SK-N-MC (cell line): Measurements from ENCODE around the gene APLF.
"Not testable (repeated sequence)": the region's sequence is repeated elsewhere in the genome, so short reads cannot be mapped to it uniquely, and the experiment has no call there.

Source experiments
- DNase-seq: peaks from one replicate; pipeline ENCODE4 v3.0.0-alpha.2; 2011; ENCODE audit warnings: low read depth, low spot score
- H3K27ac ChIP-seq: fragments of 200-600 bp; sonication (generic); 2 replicates; pipeline ENCODE4 v1.5.1; 2016; ENCODE audit warnings: mixed run types
- H3K36me3 ChIP-seq: fragments of 200-600 bp; sonication (generic); 2 replicates; pipeline ENCODE4 v1.6.1; 2017; ENCODE audit warnings: antibody characterized with exemption, low read length, mixed read lengths; ENCODE audit not compliant: insufficient read depth
- H3K4me3 ChIP-seq: fragments of 200-600 bp; sonication (generic); 2 replicates; pipeline ENCODE4 v1.5.1; 2016
- H3K9ac ChIP-seq: fragments of 200-600 bp; sonication (generic); 2 replicates; pipeline ENCODE4 v1.8.0; 2017; ENCODE audit warnings: mixed run types, mixed read lengths; ENCODE audit not compliant: insufficient read length
- H3K9me3 ChIP-seq: fragments of 200-600 bp; sonication (generic); 2 replicates; pipeline ENCODE4 v1.6.1; 2017; ENCODE audit warnings: low read depth, mild to moderate bottlenecking, antibody characterized with exemption, low read length, moderate library complexity, mixed read lengths
- EZH2 ChIP-seq: fragments of 200-600 bp; sonication (generic); IDR thresholded peaks from one replicate; pipeline ENCODE4 v1.6.1; 2017; ENCODE audit warnings: antibody characterized with exemption
- FOXP2 ChIP-seq: optimal IDR thresholded peaks from 2 replicates; pipeline ENCODE3; 2011; ENCODE audit warnings: mild to moderate bottlenecking, moderate library complexity; ENCODE audit not compliant: insufficient read depth; ENCODE audit errors: extremely low read length, control extremely low read depth
- POLR2AphosphoS5 ChIP-seq: IDR thresholded peaks from 2 replicates; pipeline ENCODE4 v1.6.1; 2012; ENCODE audit warnings: mild to moderate bottlenecking, low read depth, low read length, borderline replicate concordance

The APLF gene

DNA sequence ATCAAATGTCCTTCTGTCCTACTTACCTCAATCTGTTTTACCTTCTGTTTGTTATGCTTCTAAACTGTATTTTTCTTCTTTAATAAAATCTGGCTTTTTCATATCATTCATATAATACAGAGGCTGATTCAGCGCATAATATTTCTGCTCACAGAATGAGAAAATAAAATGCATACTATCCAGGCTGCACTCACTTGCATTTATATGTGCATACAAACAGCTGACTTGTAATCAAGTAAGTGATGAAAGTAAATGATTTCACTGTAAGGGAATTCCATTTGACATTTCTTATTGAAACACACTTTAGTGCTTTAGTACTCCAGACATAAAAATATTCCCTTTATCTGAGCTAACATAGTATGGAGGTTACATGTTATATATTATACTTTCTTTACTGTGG, 100.7 kb downstream of the APLF start:
- H3K9me3 ChIP-seq, result no peaks in the 10 kb centered on the region
- H3K36me3 ChIP-seq, result no peaks in the 10 kb centered on the region
- H3K9ac ChIP-seq, result no peak overlapping the region
- no peak for DNase-seq
- H3K27ac ChIP-seq, result no peak overlapping the region
- TF ChIP-seq EZH2, result no peak
- no peak for TF ChIP-seq POLR2AphosphoS5
- no peak for TF ChIP-seq FOXP2
- H3K4me3 ChIP-seq, result no peak overlapping the region

- TF ChIP-seq EZH2 (no peak), POLR2AphosphoS5 (no peak), FOXP2 (no peak)
- DNase-seq, result no peak
- H3K9ac ChIP-seq, result no peak overlapping the region
- no peaks in the 10 kb centered on the region for H3K36me3 ChIP-seq
- H3K27ac ChIP-seq, result no peak overlapping the region
- H3K9me3 ChIP-seq, result no peaks in the 10 kb centered on the region
- H3K4me3 ChIP-seq, result no peak overlapping the region
These were observed 102.2 kb downstream of the APLF start for GRCh38 chr2:68569604-68570003.

DNA sequence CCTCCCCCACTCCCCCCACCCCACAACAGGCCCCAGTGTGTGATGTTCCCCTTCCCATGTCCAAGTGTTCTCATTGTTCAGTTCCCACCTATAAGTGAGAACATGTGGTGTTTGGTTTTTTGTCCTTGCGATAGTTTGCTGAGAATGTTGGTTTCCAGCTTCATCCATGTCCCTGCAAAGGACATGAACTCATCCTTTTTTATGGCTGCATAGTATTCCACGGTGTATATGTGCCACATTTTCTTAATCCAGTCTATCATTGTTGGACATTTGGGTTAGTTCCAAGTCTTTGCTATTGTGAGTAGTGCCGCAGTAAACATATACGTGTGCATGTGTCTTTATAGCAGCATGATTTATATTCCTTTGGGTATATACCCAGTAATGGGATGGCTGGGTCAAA, 103.0 kb downstream of the APLF start:
- DNase-seq, H3K27ac ChIP-seq, H3K36me3 ChIP-seq, H3K9me3 ChIP-seq, H3K4me3 ChIP-seq, H3K9ac ChIP-seq: not testable (repeated sequence)

DNA sequence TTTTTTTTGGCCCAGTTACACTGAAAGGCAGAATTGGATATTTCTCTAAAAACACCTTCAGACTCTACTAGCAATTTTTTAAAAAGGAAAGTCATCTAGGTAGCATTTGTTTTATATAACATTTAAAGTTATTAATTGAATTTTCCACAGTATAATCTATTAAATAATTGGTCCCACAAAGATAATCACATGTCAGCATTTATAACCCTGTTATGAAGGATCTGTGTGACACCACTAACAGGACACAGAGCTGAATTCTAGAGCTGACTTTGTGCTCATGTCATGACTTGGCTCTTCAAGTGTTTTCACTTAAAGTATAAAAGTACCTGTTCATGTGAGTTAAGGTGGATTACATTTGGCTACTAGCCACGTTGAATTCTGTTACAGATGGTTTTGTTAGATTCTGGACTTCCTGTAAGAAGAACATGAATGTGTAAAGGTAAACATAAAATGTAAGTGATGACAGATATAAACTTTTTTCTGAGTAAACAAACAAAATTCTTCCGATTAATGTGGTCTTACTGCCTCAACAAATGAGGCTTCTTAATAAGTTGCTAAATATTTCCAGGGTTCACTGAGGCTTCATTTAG, 106.9 kb downstream of the APLF start:
- H3K27ac ChIP-seq, result no peak overlapping the region

GRCh38 chr2:68577183-68577582, 109.8 kb downstream of the APLF start:
- TF ChIP-seq EZH2 (no peak), FOXP2 (no peak), POLR2AphosphoS5 (no peak)
- no peak overlapping the region for H3K9ac ChIP-seq
- DNase-seq, result no peak
- H3K9me3 ChIP-seq, result no peaks in the 10 kb centered on the region
- no peaks in the 10 kb centered on the region for H3K36me3 ChIP-seq
- no peak overlapping the region for H3K4me3 ChIP-seq
- no peak overlapping the region for H3K27ac ChIP-seq

More for the DNA sequence above, 106.9 kb downstream of the APLF start:
- Histone ChIP-seq H3K9me3 (no peaks in the 10 kb centered on the region), H3K4me3 (no peak overlapping the region), H3K36me3 (no peaks in the 10 kb centered on the region), H3K9ac (no peak overlapping the region)
- no peak for DNase-seq
- TF ChIP-seq EZH2, result no peak
- no peak for TF ChIP-seq POLR2AphosphoS5
- no peak for TF ChIP-seq FOXP2

DNA sequence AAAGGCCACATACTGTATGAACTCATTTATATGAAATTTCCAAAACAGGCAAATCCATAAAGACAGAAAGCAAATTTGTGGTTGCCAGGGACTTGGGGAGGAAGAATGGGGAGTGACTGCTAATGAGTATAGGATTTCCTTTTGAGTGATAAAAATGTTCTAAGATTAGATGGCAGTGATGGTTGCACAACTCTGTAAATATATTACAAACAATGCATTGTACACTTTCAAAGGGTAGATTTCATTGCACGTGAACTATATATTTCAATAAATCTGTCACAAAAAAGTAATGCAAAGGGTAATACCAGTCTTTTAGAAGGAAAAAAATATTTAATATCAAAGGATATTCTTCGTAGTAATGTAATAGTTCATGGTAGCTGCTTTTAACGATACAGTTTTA, 112.3 kb downstream of the APLF start:
- no peak overlapping the region for H3K9ac ChIP-seq
- no peaks in the 10 kb centered on the region for H3K36me3 ChIP-seq
- H3K9me3 ChIP-seq, result no peaks in the 10 kb centered on the region
- TF ChIP-seq FOXP2, result no peak
- TF ChIP-seq EZH2, result no peak
- TF ChIP-seq POLR2AphosphoS5, result no peak
- H3K4me3 ChIP-seq, result no peak overlapping the region
- DNase-seq, result no peak
- no peak overlapping the region for H3K27ac ChIP-seq

DNA sequence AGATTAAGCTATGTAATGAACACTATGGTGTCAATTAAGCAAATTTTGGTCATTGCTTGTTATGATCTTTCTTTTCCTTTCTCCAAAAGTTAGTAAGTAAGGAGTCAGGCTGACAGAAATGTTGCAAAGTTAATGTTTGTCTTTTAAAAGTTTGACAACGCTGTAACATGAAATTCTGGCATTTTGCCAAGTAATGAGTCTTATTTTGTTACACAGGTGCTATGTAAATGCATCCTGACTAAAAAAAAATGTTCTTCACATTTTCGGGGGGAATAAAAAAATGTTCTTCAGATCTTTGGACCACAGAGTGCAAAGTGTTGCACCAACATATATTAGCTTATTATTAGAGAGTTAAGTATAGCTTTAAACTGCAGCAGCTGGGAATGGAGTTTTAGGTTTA, 121.2 kb downstream of the APLF start:
- H3K9ac ChIP-seq, result no peak overlapping the region
- H3K27ac ChIP-seq, result no peak overlapping the region
- H3K9me3 ChIP-seq, result no peaks in the 10 kb centered on the region
- no peaks in the 10 kb centered on the region for H3K36me3 ChIP-seq
- TF ChIP-seq POLR2AphosphoS5, result no peak
- TF ChIP-seq FOXP2, result no peak
- no peak for TF ChIP-seq EZH2
- DNase-seq, result no peak
- no peak overlapping the region for H3K4me3 ChIP-seq

- TF ChIP-seq POLR2AphosphoS5, result no peak
- no peak for TF ChIP-seq EZH2
- TF ChIP-seq FOXP2, result no peak
- no peak for DNase-seq
- no peaks in the 10 kb centered on the region for H3K9me3 ChIP-seq
- no peak overlapping the region for H3K9ac ChIP-seq
- H3K27ac ChIP-seq, result no peak overlapping the region
- no peak overlapping the region for H3K4me3 ChIP-seq
- no peaks in the 10 kb centered on the region for H3K36me3 ChIP-seq
These were observed 122.6 kb downstream of the APLF start for GRCh38 chr2:68589963-68590362.

- DNase-seq, result no peak
- no peak overlapping the region for H3K4me3 ChIP-seq
- H3K27ac ChIP-seq, result no peak overlapping the region
- H3K9ac ChIP-seq, result no peak overlapping the region
- TF ChIP-seq FOXP2 (no peak), EZH2 (no peak), POLR2AphosphoS5 (no peak)
- H3K36me3 ChIP-seq, result no peaks in the 10 kb centered on the region
- no peaks in the 10 kb centered on the region for H3K9me3 ChIP-seq
These were observed 123.3 kb downstream of the APLF start for GRCh38 chr2:68590702-68591101.
